B cell (primary cell): Measurements from ENCODE around the gene CNN1. TPM values are rescaled to one million over a fixed set of nuclear protein-coding genes. Genes with fewer than 3 reads are reported as not detected.
A peak's percentile ranks its signal among the peaks of the same experiment; 100 is the strongest.

ENCODE experiments used
- ATAC-seq: fragments of 200-7000 bp; cut with Tn5 transposase; one replicate; pipeline ENCODE4 v1.10.0; 2021; ENCODE audit warnings: low read depth, mild to moderate bottlenecking, moderate number of reproducible peaks, moderate library complexity
- CTCF ChIA-PET: fragments of 350-600 bp; sonication (Branson Sonifier 250); formaldehyde crosslinking; loops from one replicate; lab custom pipeline; 2021; ENCODE audit warnings: antibody characterized with exemption, inconsistent platforms; lab: Charles Lee
- POLR2A ChIA-PET: fragments of 350-600 bp; sonication (Branson Sonifier 250); formaldehyde crosslinking; loops from one replicate; lab custom pipeline; 2021; ENCODE audit warnings: antibody characterized with exemption; lab: Charles Lee
- DNase-seq: peaks from one replicate; pipeline ENCODE4 v3.0.0; 2013
- H2AFZ ChIP-seq: 2 replicates; pipeline ENCODE4 v1.6.1; 2012; ENCODE audit warnings: mild to moderate bottlenecking, low read depth, low read length; ENCODE audit not compliant: insufficient read depth, poor library complexity, severe bottlenecking
- H3K27ac ChIP-seq, 2 donors: 1 replicate in 1 of 2; 2 replicates in 1 of 2; pipeline ENCODE4 v1.5.1; 2012 to 2013; ENCODE audit warnings: low read length in 2 of 2, mild to moderate bottlenecking in 2 of 2, moderate library complexity in 1 of 2
- H3K27me3 ChIP-seq, 4 experiments: fragments of 200-600 bp in 1 of 4; sonication (generic) in 1 of 4; replicated peaks in 1 of 4; 1 replicate in 2 of 4; 2 replicates in 2 of 4; pipeline versions ENCODE4 v1.6.1 to v1.7.0; 2013 to 2016; ENCODE audit warnings: low read length in 3 of 4, mild to moderate bottlenecking in 2 of 4, mixed read lengths in 1 of 4, moderate library complexity in 1 of 4; ENCODE audit not compliant: insufficient read depth in 4 of 4, control insufficient read depth in 3 of 4; ENCODE audit errors: control extremely low read depth in 1 of 4
- H3K36me3 ChIP-seq, 2 experiments: replicated peaks in 1 of 2; 1 replicate in 1 of 2; 2 replicates in 1 of 2; pipeline versions ENCODE4 v1.6.1 to v1.7.1; 2013; ENCODE audit warnings: low read length in 1 of 2; ENCODE audit not compliant: insufficient read depth in 2 of 2, control insufficient read depth in 1 of 2; ENCODE audit errors: control extremely low read depth in 1 of 2, extremely low read depth in 1 of 2
- H3K4me1 ChIP-seq, 2 donors: fragments of 200-600 bp in 1 of 2; sonication (generic) in 1 of 2; 1 replicate in 1 of 2; 2 replicates in 1 of 2; pipeline versions ENCODE4 v1.5.1 to v1.6.1; 2013 to 2017; ENCODE audit warnings: low read length in 2 of 2; ENCODE audit not compliant: control insufficient read depth in 2 of 2, insufficient read depth in 2 of 2
- H3K4me2 ChIP-seq: replicated peaks from 2 replicates; pipeline ENCODE3; 2012; ENCODE audit warnings: mild to moderate bottlenecking, low read depth, low read length; ENCODE audit not compliant: poor library complexity, severe bottlenecking
- H3K4me3 ChIP-seq, 5 experiments: fragments of 200-600 bp in 1 of 5; sonication (generic) in 1 of 5; 1 replicate in 3 of 5; 2 replicates in 2 of 5; pipeline versions ENCODE4 v1.5.1 to v1.7.0; 2011 to 2016; ENCODE audit warnings: low read length in 4 of 5, mild to moderate bottlenecking in 4 of 5, low read depth in 2 of 5, control low read depth in 1 of 5, moderate library complexity in 1 of 5; ENCODE audit not compliant: insufficient read depth in 1 of 5; ENCODE audit errors: control extremely low read depth in 1 of 5, extremely low read depth in 1 of 5
- H3K79me2 ChIP-seq: fragments of 200-600 bp; sonication (generic); one replicate; pipeline ENCODE4 v1.6.0; 2016; ENCODE audit warnings: low read length; ENCODE audit not compliant: control insufficient read depth, insufficient read depth
- H3K9ac ChIP-seq: fragments of 200-600 bp; sonication (generic); 2 replicates; pipeline ENCODE4 v1.6.1; 2017; ENCODE audit warnings: mild to moderate bottlenecking, low read length, moderate library complexity
- H3K9me3 ChIP-seq, 3 donors: one replicate each; pipeline versions ENCODE4 v1.6.1 to v1.7.1; 2013; ENCODE audit warnings: low read length in 2 of 3; ENCODE audit not compliant: control insufficient read depth in 2 of 3, insufficient read depth in 1 of 3; ENCODE audit errors: control extremely low read depth in 1 of 3
- H4K20me1 ChIP-seq: 2 replicates; pipeline ENCODE4 v1.6.0; 2012; ENCODE audit warnings: mild to moderate bottlenecking, low read length; ENCODE audit not compliant: insufficient read depth, control insufficient read depth, poor library complexity, severe bottlenecking
- H3K27ac Mint-ChIP-seq: one replicate; pipeline ENCODE4 v1.8.0; 2021; ENCODE audit warnings: mixed read lengths
- H3K27me3 Mint-ChIP-seq: one replicate; pipeline ENCODE4 v1.8.0; 2021; ENCODE audit warnings: mixed read lengths
- H3K4me1 Mint-ChIP-seq: one replicate; pipeline ENCODE4 v1.8.0; 2021; ENCODE audit warnings: mixed read lengths
- H3K4me3 Mint-ChIP-seq: one replicate; pipeline ENCODE4 v1.8.0; 2021; ENCODE audit warnings: mixed read lengths
- H3K9me3 Mint-ChIP-seq: one replicate; pipeline ENCODE4 v1.8.0; 2022; ENCODE audit warnings: mixed read lengths; ENCODE audit not compliant: insufficient read depth
- CTCF ChIP-seq: fragments of 200-600 bp; IDR thresholded peaks from one replicate; pipeline ENCODE4 v1.8.0; 2022; ENCODE audit warnings: antibody characterized with exemption, mild to moderate bottlenecking
- EZH2 ChIP-seq: IDR thresholded peaks from 2 replicates; pipeline ENCODE4 v1.6.1; 2012; ENCODE audit warnings: borderline replicate concordance, low read depth, mild to moderate bottlenecking, moderate library complexity, low read length; ENCODE audit not compliant: insufficient read depth, poor library complexity, severe bottlenecking
- WGBS: methylation state at CpG from one replicate; pipeline ENCODE4 v1.1.5; 2013; ENCODE audit warnings: missing lambda C conversion rate; ENCODE audit not compliant: insufficient coverage; 5-methylcytosine and 5-hydroxymethylcytosine counted together
- intact Hi-C: fragments of 100-400 bp; cut with micrococcal nuclease; formaldehyde crosslinking; loops from one replicate; pipeline ENCODE4 v1.10.0; 2022
- polyA plus RNA-seq: library from polyadenylated mRNA; depleted of rRNA; stranded (reverse); fragments of >200 nt; gene quantifications from 2 replicates; pipeline ENCODE4 v1.2.3, GENCODE V29; 2012
- total RNA-seq, 2 donors: library from RNA; stranded (reverse); fragments of 120-200 nt in 1 of 2; gene quantifications; 1 replicate in 1 of 2; 2 replicates in 1 of 2; pipeline versions ENCODE4 v1.2.3 to v1.2.4, GENCODE V29; 2013 to 2022

Gene CNN1
- total and polyA plus RNA-seq, 2 donors (not counting 1 experiment from before 2014, with no cell fraction given) = not detected

DNA sequence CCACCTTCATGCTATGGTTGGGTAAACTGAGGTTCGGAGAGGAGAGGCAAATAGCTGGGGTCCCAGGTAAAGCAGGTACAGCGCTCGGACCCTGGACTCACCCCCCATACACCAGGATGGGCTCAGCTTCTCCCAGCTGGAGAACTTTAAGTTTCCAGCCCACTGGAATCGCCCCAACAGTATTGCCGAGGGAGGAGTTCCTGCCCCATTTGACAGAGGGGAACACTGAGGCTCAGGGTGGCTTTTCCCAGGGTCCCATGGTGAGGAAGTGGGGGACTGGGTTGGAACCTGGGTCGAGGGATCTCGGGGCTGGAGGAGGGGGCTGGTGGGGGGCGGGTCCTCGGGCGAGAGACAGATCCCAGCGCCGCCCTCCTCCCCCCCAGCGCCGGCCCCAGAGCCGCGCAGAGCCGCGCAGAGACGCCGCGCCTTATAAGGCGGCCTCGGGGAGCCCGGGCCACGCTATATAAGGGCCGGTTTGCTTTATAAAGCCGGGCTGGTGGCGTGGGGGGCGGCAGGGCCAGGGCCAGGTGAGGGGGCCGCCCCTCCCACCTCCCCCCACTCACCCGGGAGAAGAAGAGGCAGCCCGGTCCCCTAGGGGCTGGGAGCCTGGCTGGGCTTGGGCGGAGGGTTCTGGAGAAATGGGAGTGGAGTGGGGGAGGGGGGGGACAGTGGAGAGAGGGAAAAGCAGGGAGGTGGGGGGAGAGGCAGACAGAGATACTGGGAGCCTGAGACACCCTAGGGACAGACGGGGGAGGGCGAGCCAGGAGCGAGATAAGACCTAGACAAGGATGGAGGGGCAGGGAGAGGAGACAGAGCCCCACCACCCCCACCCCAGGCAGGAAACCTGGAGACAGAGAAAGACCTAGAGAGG is 1.1 kb downstream of the CNN1 start:
- ChIA-PET CTCF (interaction anchor here (0.9 kb wide), 1 partner anchor 19 kb away, joined by 4 read pairs; the partner anchor contains the start of gene ELOF1), POLR2A (no interaction called here)
- peaks cover 0 to 33% (median 12%) of the 10 kb centered on the region in 4 experiments for H3K27me3 ChIP-seq
- no peak overlapping the region for H3K27ac ChIP-seq
- H3K9me3 ChIP-seq = no peaks in the 10 kb centered on the region
- Mint-ChIP-seq H3K4me3 (no peak overlapping the region), H3K27me3 (peaks cover 18% of the 10 kb centered on the region), H3K27ac (no peak overlapping the region), H3K9me3 (no peaks in the 10 kb centered on the region), H3K4me1 (peaks cover 16% of the 10 kb centered on the region)
- no peak for ATAC-seq
- H3K36me3 ChIP-seq = no peaks in the 10 kb centered on the region
- DNase-seq = no peak
- intact Hi-C loops = no loop called here
- TF ChIP-seq EZH2 = no peak
- TF ChIP-seq CTCF = no peak
- no peak overlapping the region for H3K9ac ChIP-seq
- H3K79me2 ChIP-seq = no peaks in the 10 kb centered on the region
- 17% methylated on average over 7 of the region's 36 CpGs for WGBS
- peak overlapping the region; percentile 25 for H3K4me2 ChIP-seq
- no peak overlapping the region for H3K4me3 ChIP-seq
- H2AFZ ChIP-seq = no peak overlapping the region
- no peaks in the 10 kb centered on the region for H4K20me1 ChIP-seq
- peaks cover 20 to 27% of the 10 kb centered on the region in 2 donors for H3K4me1 ChIP-seq

DNA sequence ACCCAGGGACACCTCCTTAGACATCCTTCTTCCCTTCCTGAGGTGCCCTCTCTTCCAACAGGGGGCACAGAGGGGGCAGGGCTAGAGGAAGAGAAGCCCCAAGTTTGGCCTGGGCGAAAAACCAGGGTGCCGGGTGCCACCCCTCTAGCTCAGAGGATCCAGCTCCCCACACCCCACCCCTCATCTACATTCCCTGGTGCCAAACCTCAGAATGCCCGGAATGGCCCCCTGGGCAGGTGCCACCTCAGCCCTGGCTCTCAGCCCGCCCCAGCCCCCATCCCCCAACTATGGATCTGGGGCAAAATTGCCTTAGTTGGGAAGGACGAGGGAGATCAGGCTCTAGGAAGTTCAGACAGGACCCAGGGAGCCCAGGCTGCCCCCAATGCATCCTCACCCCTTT is 2.0 kb downstream of the CNN1 start:
- 74% methylated on average over 4 of the region's 5 CpGs for WGBS

More for the DNA sequence above, 2.0 kb downstream of the CNN1 start:
- Histone ChIP-seq H3K27me3 (peaks cover 0 to 33% (median 12%) of the 10 kb centered on the region in 4 experiments), H2AFZ (no peak overlapping the region), H3K79me2 (no peaks in the 10 kb centered on the region), H3K36me3 (no peaks in the 10 kb centered on the region), H3K4me3 (no peak overlapping the region), H3K27ac (no peak overlapping the region), H3K9ac (no peak overlapping the region), H3K9me3 (no peaks in the 10 kb centered on the region), H3K4me2 (no peak overlapping the region), H3K4me1 (peaks cover 14 to 18% of the 10 kb centered on the region in 2 donors), H4K20me1 (no peaks in the 10 kb centered on the region)
- Mint-ChIP-seq H3K9me3 (no peaks in the 10 kb centered on the region), H3K4me3 (no peak overlapping the region), H3K27ac (no peak overlapping the region), H3K4me1 (peaks cover 11% of the 10 kb centered on the region), H3K27me3 (peaks cover 18% of the 10 kb centered on the region)
- intact Hi-C loops = no loop called here
- DNase-seq = no peak
- TF ChIP-seq CTCF (no peak), EZH2 (no peak)
- CTCF ChIA-PET = no interaction called here
- ATAC-seq = no peak
- POLR2A ChIA-PET = no interaction called here
